ENCODE data around the gene ISOC2.
A peak's percentile ranks its signal among the peaks of the same experiment; 100 is the strongest.

Gene ISOC2

GRCh38 chr19:55490478-55491432, 29.3 kb upstream of the ISOC2 start:
- peak in 1 of 56 donors; percentile 15 for DNase-seq

GRCh38 chr19:55489711-55490477, 28.5 kb upstream of the ISOC2 start:
- no peak for DNase-seq

- no peak for DNase-seq
Measured at GRCh38 chr19:55488986-55489710, 27.7 kb upstream of the ISOC2 start.

GRCh38 chr19:55487924-55488687, 26.7 kb upstream of the ISOC2 start, which contains the start of gene SSC5D:
Gene SSC5D, plus strand, starts transcription at chr19:55488436. Its CDS starts 154 bp downstream, at chr19:55488590.
- peak in 10 of 56 donors; percentile 12 to 58 (median 34) for DNase-seq

- peak in 5 of 56 donors; percentile 9 to 46 (median 34) for DNase-seq
Measured at GRCh38 chr19:55486971-55487923, 25.8 kb upstream of the ISOC2 start.

- no peak for DNase-seq
Measured at GRCh38 chr19:55486043-55486970, 24.9 kb upstream of the ISOC2 start.

- DNase-seq: no peak
Measured at GRCh38 chr19:55485439-55486011, 24.1 kb upstream of the ISOC2 start.

- DNase-seq: peak in 36 of 56 donors; percentile 6 to 76 (median 54)
Measured at GRCh38 chr19:55484593-55485438, 23.4 kb upstream of the ISOC2 start, which contains the start of gene NAT14. Gene NAT14, plus strand, starts transcription at chr19:55485188. Its CDS starts 521 bp downstream, at chr19:55485709.

GRCh38 chr19:55483706-55484592, 22.5 kb upstream of the ISOC2 start:
- no peak for DNase-seq

GRCh38 chr19:55482967-55483705, 21.7 kb upstream of the ISOC2 start:
- DNase-seq: no peak

- DNase-seq: no peak
Measured at GRCh38 chr19:55482156-55482961, 20.9 kb upstream of the ISOC2 start.

- DNase-seq: no peak
Measured at GRCh38 chr19:55481794-55482155, 20.3 kb upstream of the ISOC2 start.

- no peak for DNase-seq
Measured at GRCh38 chr19:55481148-55481793, 19.8 kb upstream of the ISOC2 start.

Measured in amygdala (tissue), 56 donors.